Loucy (cell line): ENCODE results near the gene BUB1B.

ENCODE experiments used
- EZH2phosphoT487 ChIP-seq: fragments of 200-600 bp; IDR thresholded peaks from 2 replicates; pipeline ENCODE4 v1.6.1; 2018; ENCODE audit warnings: antibody characterized with exemption, mild to moderate bottlenecking, moderate library complexity, borderline replicate concordance
- TF ChIP-seq, protein P1 (sequence below): fragments of 200-600 bp; sonication (generic); conservative IDR thresholded peaks from 2 replicates; pipeline ENCODE4 v1.5.1; 2014; ENCODE audit warnings: mild to moderate bottlenecking, antibody characterized with exemption, low read length

DNA sequence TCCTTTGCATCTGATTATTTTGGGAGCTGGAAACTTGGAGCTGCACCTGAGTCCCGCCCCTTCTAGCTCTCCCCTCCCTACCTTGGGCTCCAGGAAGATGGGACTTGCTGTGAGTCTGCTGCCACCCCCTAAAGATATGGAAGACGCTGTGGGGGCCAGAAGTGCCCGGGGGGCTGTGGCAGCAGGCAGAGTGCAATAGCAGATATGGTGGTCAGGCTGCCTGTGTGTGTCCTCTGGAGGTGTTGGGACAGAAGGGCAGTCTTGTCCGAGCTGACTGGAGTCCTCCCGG, 78.5 kb downstream of the BUB1B start:
- TF ChIP-seq, protein P1, sequence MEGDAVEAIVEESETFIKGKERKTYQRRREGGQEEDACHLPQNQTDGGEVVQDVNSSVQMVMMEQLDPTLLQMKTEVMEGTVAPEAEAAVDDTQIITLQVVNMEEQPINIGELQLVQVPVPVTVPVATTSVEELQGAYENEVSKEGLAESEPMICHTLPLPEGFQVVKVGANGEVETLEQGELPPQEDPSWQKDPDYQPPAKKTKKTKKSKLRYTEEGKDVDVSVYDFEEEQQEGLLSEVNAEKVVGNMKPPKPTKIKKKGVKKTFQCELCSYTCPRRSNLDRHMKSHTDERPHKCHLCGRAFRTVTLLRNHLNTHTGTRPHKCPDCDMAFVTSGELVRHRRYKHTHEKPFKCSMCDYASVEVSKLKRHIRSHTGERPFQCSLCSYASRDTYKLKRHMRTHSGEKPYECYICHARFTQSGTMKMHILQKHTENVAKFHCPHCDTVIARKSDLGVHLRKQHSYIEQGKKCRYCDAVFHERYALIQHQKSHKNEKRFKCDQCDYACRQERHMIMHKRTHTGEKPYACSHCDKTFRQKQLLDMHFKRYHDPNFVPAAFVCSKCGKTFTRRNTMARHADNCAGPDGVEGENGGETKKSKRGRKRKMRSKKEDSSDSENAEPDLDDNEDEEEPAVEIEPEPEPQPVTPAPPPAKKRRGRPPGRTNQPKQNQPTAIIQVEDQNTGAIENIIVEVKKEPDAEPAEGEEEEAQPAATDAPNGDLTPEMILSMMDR: no peak
- TF ChIP-seq EZH2phosphoT487: no peak
